ENCODE data around the gene GTF3C1.

DNA sequence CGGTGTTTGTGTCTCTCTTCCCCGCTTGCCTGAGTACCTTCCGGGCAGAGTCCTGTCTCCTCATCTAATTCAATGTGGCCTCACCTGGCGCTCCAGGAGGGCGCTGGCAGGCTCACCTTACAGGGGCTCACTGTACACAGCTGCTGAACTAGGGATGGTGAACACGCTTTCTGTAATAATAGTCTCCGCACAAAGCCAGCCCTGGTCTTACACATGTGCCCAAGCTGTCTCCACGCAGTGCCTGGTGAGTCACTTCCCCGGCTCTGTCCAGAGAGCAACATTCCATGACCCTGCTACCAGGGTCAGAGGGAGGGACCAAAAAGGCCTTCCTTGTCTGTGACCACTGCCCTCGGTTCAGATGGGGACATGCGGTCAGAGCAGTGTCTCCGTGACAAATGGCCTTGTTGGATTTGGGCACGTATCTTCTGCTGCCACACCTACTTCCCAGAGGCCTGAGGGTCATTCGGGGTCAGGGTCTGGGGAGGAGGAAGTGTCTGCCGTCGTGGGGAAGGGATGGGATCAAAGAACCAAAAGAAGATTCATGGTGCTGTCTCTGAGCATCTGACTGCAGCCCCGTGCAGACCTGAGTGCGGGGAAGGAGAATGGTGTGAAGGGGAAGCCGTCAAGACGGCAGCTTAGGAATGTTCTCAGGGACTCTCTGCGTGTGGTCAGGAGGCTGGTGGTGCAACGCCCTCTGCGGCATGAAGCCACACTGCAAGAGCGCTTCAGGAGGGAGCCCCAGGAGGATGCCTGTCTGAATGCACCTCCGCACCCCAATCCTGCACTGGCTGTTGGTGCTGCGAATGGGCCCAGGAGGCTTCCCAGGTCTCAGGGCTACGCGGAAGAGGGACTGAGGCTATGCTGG lies 78.9 kb downstream of the GTF3C1 start:
- TF ChIP-seq EP300 (IDR thresholded peaks at IDR 0.05) (no peak), POLR2A (IDR thresholded peaks at IDR 0.05) (no peak)
